ENCODE measurements around the gene KIF3C.
"Not testable (repeated sequence)": the region's sequence is repeated elsewhere in the genome, so short reads cannot be mapped to it uniquely, and the experiment has no call there.

GRCh38 chr2:25896308-25896707, 86.0 kb downstream of the KIF3C start:
- TF ChIP-seq CTCF (IDR thresholded peaks at IDR 0.05; ENCODE audit: low read length); EZH2 (IDR thresholded peaks at IDR 0.05; ENCODE audit: borderline replicate concordance, low read length): not testable (repeated sequence)
